Skeletal muscle satellite cell (primary cell): ENCODE results near the gene CEP41.
A peak's percentile ranks its signal among the peaks of the same experiment; 100 is the strongest.

ENCODE experiments used
- H3K27me3 ChIP-seq: 2 replicates; pipeline ENCODE4 v1.7.0; 2013; ENCODE audit warnings: low read length; ENCODE audit not compliant: control insufficient read depth, insufficient read depth
- H3K36me3 ChIP-seq: 2 replicates; pipeline ENCODE4 v1.7.0; 2013; ENCODE audit warnings: mild to moderate bottlenecking, control low read depth, low read length; ENCODE audit not compliant: insufficient read depth
- H3K4me1 ChIP-seq: 2 replicates; pipeline ENCODE4 v1.7.0; 2013; ENCODE audit warnings: low read length; ENCODE audit not compliant: control insufficient read depth, insufficient read depth
- H3K4me2 ChIP-seq: 2 replicates; pipeline ENCODE4 v1.7.0; 2013; ENCODE audit warnings: mild to moderate bottlenecking, low read length
- H3K4me3 ChIP-seq: 2 replicates; pipeline ENCODE4 v1.7.0; 2013; ENCODE audit warnings: low read length
- H3K9ac ChIP-seq: 2 replicates; pipeline ENCODE4 v1.7.0; 2013; ENCODE audit warnings: mild to moderate bottlenecking, low read depth, low read length, moderate library complexity
- H3K9me3 ChIP-seq: replicated peaks from 2 replicates; pipeline ENCODE4 v1.7.0; 2013; ENCODE audit warnings: mild to moderate bottlenecking, control low read depth, low read length

Gene CEP41

DNA sequence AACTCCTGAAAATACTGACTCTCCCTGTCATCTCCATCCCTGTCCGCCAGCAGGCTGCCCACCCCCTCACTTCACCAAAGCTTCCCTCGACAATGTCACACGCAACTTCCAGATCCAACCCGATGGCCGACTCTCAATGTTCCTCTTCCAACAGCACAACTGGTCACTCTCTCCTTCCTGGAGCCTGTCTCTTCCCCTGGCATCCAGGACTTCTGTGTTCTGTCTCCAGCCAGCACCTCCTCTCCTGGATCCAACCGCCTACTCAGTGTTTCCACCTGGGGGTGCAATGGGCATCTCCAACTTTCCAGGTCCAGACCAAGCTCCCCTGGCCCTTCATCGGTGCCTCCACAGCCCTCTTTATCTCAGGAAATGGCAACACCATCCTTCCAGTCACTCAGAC is 87.6 kb downstream of the CEP41 start:
- Histone ChIP-seq H3K9ac (no peak overlapping the region), H3K27me3 (peaks cover 27% of the 10 kb centered on the region), H3K9me3 (no peaks in the 10 kb centered on the region), H3K4me1 (peaks cover 39% of the 10 kb centered on the region), H3K4me2 (peak overlapping the region; percentile 79), H3K36me3 (no peaks in the 10 kb centered on the region), H3K4me3 (peak overlapping the region; percentile 60)

- H3K4me1 ChIP-seq: peaks cover 32% of the 10 kb centered on the region
- peak overlapping the region; percentile 79 for H3K4me2 ChIP-seq
- peaks cover 30% of the 10 kb centered on the region for H3K27me3 ChIP-seq
- peak overlapping the region; percentile 60 for H3K4me3 ChIP-seq
- H3K9ac ChIP-seq: peak overlapping the region; percentile 13
- no peaks in the 10 kb centered on the region for H3K36me3 ChIP-seq
- no peaks in the 10 kb centered on the region for H3K9me3 ChIP-seq
These were observed 88.4 kb downstream of the CEP41 start for GRCh38 chr7:130352194-130353074.

- H3K4me1 ChIP-seq: peaks cover 25% of the 10 kb centered on the region
- H3K9ac ChIP-seq: no peak overlapping the region
These were observed 89.1 kb downstream of the CEP41 start for GRCh38 chr7:130351791-130352090.

DNA sequence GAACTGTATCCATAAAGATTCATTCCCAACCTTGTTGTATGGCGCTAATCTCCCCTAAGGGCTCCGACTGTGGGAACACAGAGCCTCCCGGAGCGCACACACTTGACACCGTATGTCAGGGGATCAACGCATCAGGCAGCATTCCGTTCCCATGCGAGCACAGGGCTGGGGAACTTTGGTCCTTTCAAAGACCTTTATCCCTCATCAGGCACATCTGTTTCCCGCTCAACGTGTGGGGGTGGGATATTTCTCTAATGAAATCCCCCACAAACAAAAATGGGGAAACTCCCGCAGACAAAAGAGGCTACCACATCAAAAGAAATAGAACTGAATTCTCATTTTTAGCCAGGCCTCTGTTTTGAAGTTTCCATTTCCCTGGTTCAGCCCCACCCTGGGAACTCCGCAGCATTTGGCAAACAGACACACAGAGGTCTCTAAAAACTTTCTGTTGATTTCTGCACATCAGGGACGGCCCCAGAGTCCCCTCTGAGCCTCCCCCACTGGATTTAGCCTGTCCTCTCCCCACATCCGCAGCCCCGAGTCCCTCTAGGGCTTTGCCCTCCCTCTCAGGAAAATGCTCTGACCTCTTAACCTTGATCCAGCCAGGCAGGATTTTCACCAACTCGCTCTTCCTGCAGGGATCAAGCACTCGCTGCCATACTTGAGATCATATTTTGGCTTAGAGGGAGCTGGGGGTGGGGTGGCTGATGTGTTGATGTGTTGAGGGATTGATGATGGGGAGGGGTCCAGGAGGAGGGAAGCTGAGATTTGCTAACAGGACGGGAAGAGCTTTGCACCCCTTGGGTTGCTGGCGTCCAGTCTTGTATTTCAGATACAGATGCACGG is 89.6 kb downstream of the CEP41 start:
- no peak overlapping the region for H3K9ac ChIP-seq
- H3K4me2 ChIP-seq: no peak overlapping the region
- no peaks in the 10 kb centered on the region for H3K9me3 ChIP-seq
- no peak overlapping the region for H3K4me3 ChIP-seq
- peaks cover 20% of the 10 kb centered on the region for H3K4me1 ChIP-seq
- H3K36me3 ChIP-seq: no peaks in the 10 kb centered on the region
- H3K27me3 ChIP-seq: peaks cover 38% of the 10 kb centered on the region

More at GRCh38 chr7:130351791-130352090, 89.1 kb downstream of the CEP41 start:
- no peaks in the 10 kb centered on the region for H3K36me3 ChIP-seq
- H3K9me3 ChIP-seq: no peaks in the 10 kb centered on the region
- peaks cover 32% of the 10 kb centered on the region for H3K27me3 ChIP-seq
- H3K4me2 ChIP-seq: no peak overlapping the region
- H3K4me3 ChIP-seq: no peak overlapping the region

DNA sequence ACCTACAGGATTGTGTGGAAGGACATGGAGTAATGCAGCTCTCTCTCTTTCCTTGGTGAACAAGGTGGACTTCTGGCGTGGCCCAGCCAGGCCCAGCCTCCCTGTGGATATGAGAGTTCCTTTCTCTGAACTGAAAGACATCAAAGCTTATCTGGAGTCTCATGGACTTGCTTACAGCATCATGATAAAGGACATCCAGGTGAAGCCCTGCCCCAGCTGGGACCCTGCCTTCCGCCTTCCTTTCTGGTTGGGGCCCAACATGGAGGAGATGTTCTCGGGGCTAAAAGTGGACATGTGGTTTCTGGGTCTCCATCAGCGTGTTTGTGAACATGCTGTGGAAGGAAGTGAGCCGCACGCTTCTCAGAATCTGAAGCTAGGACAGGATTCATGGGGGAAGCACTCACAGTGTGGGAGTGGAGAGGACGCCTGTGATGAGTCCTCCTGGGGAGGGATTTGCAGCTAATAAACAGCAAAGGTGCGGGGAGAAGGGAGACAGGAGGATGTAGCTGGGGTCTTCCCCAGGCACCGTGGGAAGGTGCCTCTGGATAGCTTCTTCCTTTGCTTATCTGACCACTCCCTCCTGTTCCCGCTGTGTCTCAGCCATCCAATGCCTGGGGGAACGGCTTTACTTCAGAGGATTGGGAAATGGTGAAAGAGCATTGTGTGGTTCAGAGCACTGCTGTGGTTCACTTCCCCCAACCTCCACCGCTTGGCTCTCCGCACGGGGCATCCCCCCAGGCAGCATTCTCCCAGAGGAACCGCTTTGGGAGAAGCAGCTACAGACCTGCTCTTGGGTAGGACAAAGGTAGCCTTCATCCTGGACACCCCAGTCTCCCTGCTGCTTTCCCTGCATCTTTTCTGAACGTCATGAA is 90.7 kb downstream of the CEP41 start:
- Histone ChIP-seq H3K4me3 (no peak overlapping the region), H3K27me3 (peaks cover 44% of the 10 kb centered on the region), H3K9ac (no peak overlapping the region), H3K4me1 (peaks cover 15% of the 10 kb centered on the region), H3K9me3 (no peaks in the 10 kb centered on the region), H3K4me2 (no peak overlapping the region), H3K36me3 (no peaks in the 10 kb centered on the region)

DNA sequence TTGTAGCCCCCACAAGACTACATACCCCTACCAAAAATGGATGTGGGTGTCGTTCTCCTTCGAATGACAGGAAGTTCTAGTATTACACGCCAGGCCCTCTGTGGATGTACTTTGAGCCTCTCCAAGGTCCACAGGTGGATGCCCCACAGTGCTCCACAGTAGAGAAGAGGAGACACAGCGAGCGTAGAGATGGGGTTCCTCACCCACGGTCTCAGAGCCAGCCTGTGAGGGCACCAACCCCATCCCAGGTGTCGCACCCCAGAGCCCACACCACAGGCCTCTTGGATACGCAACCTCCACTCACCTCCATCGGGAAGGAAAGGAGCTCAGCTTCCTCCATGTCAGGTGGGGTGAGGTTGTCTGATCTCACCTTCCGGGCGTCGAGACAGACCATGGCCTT is 93.9 kb downstream of the CEP41 start:
- H3K27me3 ChIP-seq: peaks cover 42% of the 10 kb centered on the region
- no peaks in the 10 kb centered on the region for H3K36me3 ChIP-seq
- no peak overlapping the region for H3K9ac ChIP-seq
- H3K4me3 ChIP-seq: no peak overlapping the region
- no peak overlapping the region for H3K4me2 ChIP-seq
- no peaks in the 10 kb centered on the region for H3K9me3 ChIP-seq
- H3K4me1 ChIP-seq: peaks cover 2% of the 10 kb centered on the region

DNA sequence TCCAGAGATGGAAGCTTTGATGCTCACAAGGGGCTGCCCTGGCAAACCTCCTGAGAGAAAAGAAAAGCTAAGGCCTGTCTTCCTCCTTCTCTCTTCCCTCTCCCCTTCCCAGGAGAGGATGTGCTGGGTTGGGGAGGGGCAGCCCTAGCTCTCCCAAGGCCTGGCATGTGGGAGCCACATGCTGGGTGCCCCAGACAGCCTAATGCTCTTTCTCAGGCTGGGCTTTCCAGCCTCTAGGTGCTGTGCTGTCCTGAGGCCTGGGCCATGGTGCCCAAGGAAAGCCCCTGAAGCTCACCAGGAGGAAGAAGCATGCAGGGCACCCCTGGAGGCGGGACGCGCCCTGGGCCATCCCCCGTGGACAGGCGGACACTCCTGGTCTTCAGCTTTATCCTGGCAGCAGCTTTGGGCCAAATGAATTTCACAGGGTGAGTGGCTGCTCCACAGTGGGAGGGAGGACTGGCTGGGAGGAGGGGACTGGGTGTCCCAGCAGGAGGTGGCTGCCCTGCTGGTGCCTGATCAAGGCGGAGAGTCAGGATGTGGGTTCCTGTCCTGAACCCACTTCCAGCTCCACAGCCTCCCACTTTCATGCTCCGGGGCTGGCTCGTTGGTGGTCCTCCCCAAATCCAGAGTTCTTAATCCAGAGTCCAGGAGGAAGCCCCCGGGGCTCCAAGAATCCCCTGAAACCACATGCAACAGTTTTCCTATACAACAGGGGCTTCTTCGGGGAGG is 94.5 kb downstream of the CEP41 start:
- Histone ChIP-seq H3K9ac (no peak overlapping the region), H3K27me3 (peaks cover 36% of the 10 kb centered on the region), H3K9me3 (no peaks in the 10 kb centered on the region), H3K36me3 (no peaks in the 10 kb centered on the region), H3K4me2 (no peak overlapping the region), H3K4me1 (peaks cover 2% of the 10 kb centered on the region), H3K4me3 (no peak overlapping the region)

DNA sequence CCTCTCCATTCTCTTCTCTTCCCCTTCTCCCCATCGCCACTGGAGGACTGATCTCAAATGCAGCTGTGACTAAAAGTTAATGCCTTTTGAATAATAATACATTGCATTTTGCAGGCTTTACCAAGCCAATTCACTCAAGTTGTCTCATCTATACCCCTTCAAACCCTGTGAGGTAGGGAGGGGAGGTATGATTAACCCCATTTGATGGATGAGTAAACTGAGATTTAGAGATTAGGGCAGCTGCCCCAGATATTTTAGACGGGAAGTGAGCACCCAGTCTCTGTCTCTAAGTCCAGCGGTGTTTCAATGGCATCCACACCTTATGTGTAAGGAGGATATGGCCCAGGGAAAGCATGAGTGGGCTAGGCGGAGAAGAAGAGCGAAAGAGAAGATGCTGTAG is 95.1 kb downstream of the CEP41 start:
- Histone ChIP-seq H3K27me3 (peaks cover 30% of the 10 kb centered on the region), H3K9ac (no peak overlapping the region), H3K36me3 (no peaks in the 10 kb centered on the region), H3K4me2 (no peak overlapping the region), H3K4me3 (no peak overlapping the region), H3K9me3 (no peaks in the 10 kb centered on the region), H3K4me1 (peaks cover 2% of the 10 kb centered on the region)

GRCh38 chr7:130345136-130345535 is 95.7 kb downstream of the CEP41 start:
- H3K27me3 ChIP-seq: peaks cover 24% of the 10 kb centered on the region
- H3K4me1 ChIP-seq: peaks cover 2% of the 10 kb centered on the region
- H3K9ac ChIP-seq: no peak overlapping the region
- H3K4me3 ChIP-seq: peak overlapping the region; percentile 15
- no peaks in the 10 kb centered on the region for H3K9me3 ChIP-seq
- H3K36me3 ChIP-seq: no peaks in the 10 kb centered on the region
- H3K4me2 ChIP-seq: peak overlapping the region; percentile 46

DNA sequence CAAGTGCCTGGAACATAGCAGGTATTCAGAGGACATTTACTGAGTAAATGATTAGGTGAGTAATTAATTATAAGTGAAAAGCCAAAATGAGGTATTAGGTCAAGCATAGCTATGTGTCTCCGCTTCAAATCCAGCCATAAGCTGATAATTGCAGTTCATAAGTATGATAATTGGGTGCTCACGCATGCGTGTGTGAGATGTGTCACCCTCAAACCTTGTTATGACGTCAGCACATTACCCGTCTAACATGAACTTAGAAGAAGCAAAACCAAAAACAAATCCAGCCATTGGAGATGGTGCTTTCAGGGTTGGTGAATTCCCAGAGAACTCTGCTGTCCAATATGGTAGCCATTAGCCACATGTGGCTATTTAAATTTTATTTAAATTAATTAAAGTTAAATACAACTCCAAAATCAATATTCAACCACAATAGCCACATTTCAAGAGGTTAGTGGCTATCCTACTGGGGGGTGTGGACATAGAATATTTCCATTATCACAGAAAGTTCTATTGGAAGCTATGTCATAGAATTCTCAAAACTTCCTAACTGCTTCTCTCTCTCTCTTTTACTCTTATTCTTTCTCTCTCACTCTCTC is 96.4 kb downstream of the CEP41 start, which contains the start of gene CPA5:
CPA5 (plus strand) TSS at position 546 of the 596 bp plus-strand sequence. CDS start 1,670 bp downstream, outside the sequence.
- H3K9me3 ChIP-seq: no peaks in the 10 kb centered on the region
- no peak within 1 kb of the TSS for H3K9ac ChIP-seq
- H3K4me1 ChIP-seq: peaks cover 2% of the 10 kb centered on the region
- H3K27me3 ChIP-seq: peaks cover 21% of the 10 kb centered on the region
- peak within 1 kb of the TSS; percentile 15 for H3K4me3 ChIP-seq
- peak within 1 kb of the TSS; percentile 46 for H3K4me2 ChIP-seq
- no peaks in the 10 kb centered on the region for H3K36me3 ChIP-seq
